Epithelial cell of proximal tubule (primary cell): Measurements from ENCODE around the gene CD28. TPM values are rescaled to one million over a fixed set of nuclear protein-coding genes. Genes with fewer than 3 reads are reported as not detected.
"Not testable (repeated sequence)": the region's sequence is repeated elsewhere in the genome, so short reads cannot be mapped to it uniquely, and the experiment has no call there.

Experiments
- DNase-seq: peaks from one replicate; pipeline ENCODE4 v3.0.0-alpha.2; 2011; ENCODE audit warnings: low read depth
- H3K4me3 ChIP-seq: 2 replicates; pipeline ENCODE4 v1.5.1; 2011; ENCODE audit warnings: low read depth, mild to moderate bottlenecking, low read length
- total RNA-seq: library from RNA; depleted of rRNA; stranded (reverse); fragments of >200 nt; gene quantifications from 2 replicates; pipeline ENCODE4 v1.2.3, GENCODE V29; 2015
- TF ChIP-seq, protein P1 (sequence below): conservative IDR thresholded peaks from 2 replicates; pipeline ENCODE4 v1.5.1; 2012; ENCODE audit warnings: low read depth, mild to moderate bottlenecking, low read length

CD28 gene
- total RNA-seq, 1 donor from 2014 or later: not detected

DNA sequence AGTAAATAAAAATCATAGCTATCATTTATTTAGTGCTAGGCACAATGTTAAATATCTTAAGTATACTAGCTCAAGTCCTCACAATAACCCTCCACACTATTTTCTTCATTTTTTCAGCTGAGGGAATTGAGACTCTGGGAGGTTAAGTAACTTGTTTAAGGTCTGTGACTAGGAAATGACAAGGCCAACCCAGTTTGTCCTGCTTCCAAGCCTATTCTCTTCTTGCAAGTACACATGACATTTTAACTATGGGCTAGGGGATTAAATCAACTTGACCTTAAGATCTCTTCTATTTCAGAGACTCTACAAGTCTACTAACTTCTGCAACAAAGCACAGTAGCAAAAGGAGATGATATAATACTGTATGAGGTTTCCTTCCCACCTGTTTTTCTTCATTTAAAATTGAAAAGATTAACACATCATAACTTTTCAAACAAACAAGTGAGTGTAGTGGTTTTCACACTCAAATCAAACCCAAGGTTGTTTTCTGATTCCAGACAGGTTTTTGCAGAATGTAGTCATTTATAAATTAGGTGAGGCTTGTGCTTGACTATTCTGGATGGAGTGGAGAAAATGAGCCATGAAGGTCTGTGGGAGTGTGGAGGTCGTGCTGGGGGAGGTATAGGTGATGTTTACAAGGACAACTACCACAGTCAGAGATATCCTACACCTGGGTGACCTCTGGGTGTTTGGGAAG is 57.0 kb downstream of the CD28 start:
- TF ChIP-seq, protein P1, sequence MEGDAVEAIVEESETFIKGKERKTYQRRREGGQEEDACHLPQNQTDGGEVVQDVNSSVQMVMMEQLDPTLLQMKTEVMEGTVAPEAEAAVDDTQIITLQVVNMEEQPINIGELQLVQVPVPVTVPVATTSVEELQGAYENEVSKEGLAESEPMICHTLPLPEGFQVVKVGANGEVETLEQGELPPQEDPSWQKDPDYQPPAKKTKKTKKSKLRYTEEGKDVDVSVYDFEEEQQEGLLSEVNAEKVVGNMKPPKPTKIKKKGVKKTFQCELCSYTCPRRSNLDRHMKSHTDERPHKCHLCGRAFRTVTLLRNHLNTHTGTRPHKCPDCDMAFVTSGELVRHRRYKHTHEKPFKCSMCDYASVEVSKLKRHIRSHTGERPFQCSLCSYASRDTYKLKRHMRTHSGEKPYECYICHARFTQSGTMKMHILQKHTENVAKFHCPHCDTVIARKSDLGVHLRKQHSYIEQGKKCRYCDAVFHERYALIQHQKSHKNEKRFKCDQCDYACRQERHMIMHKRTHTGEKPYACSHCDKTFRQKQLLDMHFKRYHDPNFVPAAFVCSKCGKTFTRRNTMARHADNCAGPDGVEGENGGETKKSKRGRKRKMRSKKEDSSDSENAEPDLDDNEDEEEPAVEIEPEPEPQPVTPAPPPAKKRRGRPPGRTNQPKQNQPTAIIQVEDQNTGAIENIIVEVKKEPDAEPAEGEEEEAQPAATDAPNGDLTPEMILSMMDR: no peak

DNA sequence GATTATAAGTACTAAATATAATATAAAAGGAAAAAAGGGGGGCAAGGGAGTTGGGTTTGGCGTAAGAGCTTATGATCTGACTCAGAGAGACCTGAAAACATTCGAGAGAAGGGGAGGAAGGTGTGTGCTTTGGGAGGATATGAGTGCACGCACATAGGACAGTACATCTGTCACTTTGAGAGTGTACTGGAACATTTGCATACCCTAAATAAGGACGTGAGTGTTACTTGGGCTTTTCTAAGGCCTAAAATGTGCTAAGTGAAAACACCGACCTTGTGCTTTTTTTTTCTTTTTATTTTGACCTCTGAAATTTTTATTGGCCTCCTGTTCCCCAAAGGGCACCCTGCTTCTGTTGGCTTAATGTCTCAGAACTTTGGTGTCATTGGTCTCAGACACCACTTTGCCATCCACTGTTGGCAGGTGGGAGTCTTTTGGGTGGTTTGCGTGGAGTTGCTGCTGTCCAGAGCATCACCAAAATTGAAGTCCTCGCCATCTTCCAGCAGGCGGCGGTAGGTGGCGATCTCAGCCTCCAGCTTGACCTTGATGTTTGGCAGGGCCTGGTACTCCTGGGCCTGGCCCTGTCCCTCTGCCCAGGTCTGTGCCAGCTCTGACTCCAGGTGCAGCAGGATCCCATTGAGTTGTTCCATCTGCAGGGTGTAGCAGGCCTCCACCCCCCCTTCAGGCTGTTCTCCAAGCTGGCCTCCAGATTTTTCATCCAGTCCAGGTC is 57.7 kb downstream of the CD28 start:
- TF ChIP-seq, protein P1: no peak
- DNase-seq: no peak
- no peak overlapping the region for H3K4me3 ChIP-seq

More for the DNA sequence above, 57.0 kb downstream of the CD28 start:
- H3K4me3 ChIP-seq: no peak overlapping the region
- DNase-seq: no peak

DNA sequence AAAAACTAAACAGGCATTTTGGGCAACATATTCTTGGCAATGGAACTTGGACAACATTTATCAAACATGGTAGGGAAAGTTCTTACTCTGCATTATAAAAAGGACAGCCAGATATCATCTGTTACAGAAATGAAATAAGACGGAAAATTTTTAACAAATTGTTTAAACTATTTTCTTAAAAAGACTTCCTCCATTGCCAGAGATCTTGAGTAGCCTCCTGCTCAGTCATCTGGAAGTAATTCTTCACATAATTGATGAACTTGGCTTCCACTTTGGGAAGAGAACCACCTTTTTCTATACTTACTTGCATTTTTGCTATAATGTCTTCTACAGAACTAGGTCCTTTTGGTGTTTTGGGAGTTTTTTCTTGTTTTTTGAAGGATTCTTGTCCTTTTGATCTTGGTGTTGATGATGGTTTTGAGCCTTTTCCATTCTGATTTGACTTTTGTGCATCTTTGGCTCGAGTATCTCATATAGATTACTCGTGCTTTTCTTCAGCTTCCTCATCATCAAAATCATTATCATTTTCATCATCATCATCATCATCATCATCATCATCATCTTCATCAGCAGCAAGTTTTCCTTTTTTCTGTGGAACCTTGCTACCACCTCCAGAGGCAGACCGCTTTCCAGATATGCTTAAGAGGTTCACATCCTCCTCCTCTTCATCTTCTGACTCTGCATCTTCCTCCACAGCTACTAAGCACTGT is 66.2 kb downstream of the CD28 start:
- DNase-seq: no peak
- no peak overlapping the region for H3K4me3 ChIP-seq
- TF ChIP-seq, protein P1: no peak

DNA sequence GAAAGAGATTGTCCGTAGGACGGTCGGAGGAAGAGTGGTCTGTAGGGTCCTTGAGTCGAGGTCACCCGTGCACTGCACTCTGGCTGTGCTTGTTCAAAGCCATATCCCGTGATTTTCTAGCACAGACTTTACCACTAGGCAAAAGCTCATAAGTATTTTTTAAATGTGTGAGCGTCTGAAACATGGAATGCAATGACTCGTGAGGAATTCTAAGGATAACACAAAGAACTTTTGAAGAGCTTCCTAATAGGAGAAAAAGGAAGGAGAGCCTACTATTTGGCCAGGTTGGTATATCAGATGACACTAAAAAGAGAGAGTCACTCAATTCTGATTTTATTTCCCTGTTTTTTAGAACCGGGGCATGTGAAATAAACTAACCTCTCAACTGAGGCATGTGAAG is 68.3 kb downstream of the CD28 start:
- TF ChIP-seq, protein P1: no peak
- DNase-seq: no peak
- H3K4me3 ChIP-seq: no peak overlapping the region

DNA sequence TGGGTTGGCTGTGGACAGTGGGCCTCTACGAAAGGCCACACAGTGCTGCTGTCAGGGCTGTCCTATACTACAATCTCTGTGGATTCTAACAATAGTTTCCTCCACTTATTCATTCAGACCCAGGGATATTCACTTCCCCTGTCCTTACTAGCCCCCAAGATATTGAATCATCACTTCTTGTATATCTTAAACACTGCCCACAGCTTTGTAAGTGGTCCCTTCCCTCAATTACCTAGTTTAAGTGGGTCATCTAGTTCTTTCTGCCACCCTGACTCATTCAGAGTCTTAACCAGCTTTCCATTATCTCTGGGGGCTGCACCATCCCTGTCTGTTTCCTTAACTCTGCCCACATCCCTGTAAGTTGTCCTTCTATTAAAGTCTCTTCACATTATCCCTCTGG is 69.2 kb downstream of the CD28 start:
- no peak for DNase-seq
- TF ChIP-seq, protein P1: no peak
- H3K4me3 ChIP-seq: no peak overlapping the region

DNA sequence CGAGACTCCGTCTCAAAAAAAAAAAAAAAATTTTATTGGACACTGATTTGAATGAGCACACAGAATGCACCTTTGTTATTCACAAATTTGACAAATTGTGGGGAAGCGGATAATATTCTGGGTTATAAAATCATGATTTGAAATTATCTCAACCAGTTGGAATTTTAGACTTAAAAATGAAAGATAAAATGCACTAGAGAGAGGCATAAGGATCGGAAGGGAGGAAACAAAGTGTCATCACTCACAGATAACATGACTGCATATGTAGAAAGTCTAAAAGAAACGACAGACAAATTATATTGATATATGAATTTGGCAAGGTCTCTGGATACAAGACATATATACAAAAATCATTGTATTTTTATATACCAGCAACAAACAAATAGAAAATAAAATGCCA is 70.6 kb downstream of the CD28 start:
- H3K4me3 ChIP-seq: no peak overlapping the region
- TF ChIP-seq, protein P1: no peak
- DNase-seq: no peak

DNA sequence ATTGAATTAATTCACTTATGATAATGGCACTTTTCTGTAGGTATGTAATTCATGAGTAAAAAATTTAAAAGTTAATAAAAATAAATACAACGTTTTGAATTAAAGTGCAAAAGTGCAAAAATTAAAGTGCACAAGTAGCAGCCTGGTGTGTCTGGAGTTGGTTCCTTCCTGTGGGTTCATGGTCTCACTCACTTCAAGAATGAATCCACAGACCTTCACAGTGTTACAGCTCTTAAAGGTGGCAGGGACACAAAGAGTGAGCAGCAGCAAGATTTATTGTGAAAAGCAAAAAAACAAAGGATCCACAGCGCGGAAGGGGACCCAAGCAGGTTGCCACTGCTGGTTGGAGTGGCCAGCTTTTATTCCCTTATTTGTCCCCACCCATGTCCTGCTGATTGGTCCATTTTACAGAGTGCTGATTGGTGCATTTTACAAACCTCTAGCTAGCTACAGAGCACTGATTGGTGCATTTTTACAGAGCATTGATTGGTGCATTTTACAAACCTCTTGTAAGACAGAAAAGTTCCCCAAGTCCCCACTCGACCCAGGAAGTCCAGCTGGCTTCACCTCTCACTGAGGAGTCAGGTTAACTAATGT is 73.1 kb downstream of the CD28 start:
- not testable (repeated sequence) for H3K4me3 ChIP-seq, DNase-seq
